Fibroblast of pulmonary artery (primary cell): ENCODE results near the gene NDUFB7.
"Not testable (repeated sequence)": the region's sequence is repeated elsewhere in the genome, so short reads cannot be mapped to it uniquely, and the experiment has no call there.

Experiments used
- DNase-seq: peaks from one replicate; pipeline ENCODE4 v3.0.0-alpha.2; 2010; ENCODE audit warnings: low read depth
- H3K4me3 ChIP-seq: replicated peaks from 2 replicates; pipeline ENCODE4 v1.5.1; 2011; ENCODE audit warnings: low read depth, mild to moderate bottlenecking, control low read depth, low read length, moderate library complexity
- CTCF ChIP-seq: IDR thresholded peaks from 2 replicates; pipeline ENCODE4 v1.5.1; 2011; ENCODE audit warnings: mild to moderate bottlenecking, control low read depth, low read length, inconsistent platforms; ENCODE audit errors: missing control alignments

The NDUFB7 gene

GRCh38 chr19:14567079-14567478, 4.8 kb downstream of the NDUFB7 start:
- DNase-seq = no peak
- no peak for TF ChIP-seq CTCF
- H3K4me3 ChIP-seq = no peak overlapping the region

GRCh38 chr19:14566712-14567077, 5.2 kb downstream of the NDUFB7 start:
- DNase-seq = no peak
- H3K4me3 ChIP-seq = no peak overlapping the region
- TF ChIP-seq CTCF = no peak

- DNase-seq = no peak
- TF ChIP-seq CTCF = no peak
- H3K4me3 ChIP-seq = no peak overlapping the region
Measured at GRCh38 chr19:14565765-14566711, 5.8 kb downstream of the NDUFB7 start.

GRCh38 chr19:14565298-14565679, 6.6 kb downstream of the NDUFB7 start:
- no peak for TF ChIP-seq CTCF
- no peak overlapping the region for H3K4me3 ChIP-seq

GRCh38 chr19:14564652-14565297, 7.1 kb downstream of the NDUFB7 start:
- not testable (repeated sequence) for H3K4me3 ChIP-seq, DNase-seq

More at GRCh38 chr19:14565298-14565679, 6.6 kb downstream of the NDUFB7 start:
- no peak for DNase-seq

GRCh38 chr19:14563989-14564651, 7.7 kb downstream of the NDUFB7 start:
- no peak for TF ChIP-seq CTCF
- DNase-seq = no peak
- H3K4me3 ChIP-seq = no peak overlapping the region

GRCh38 chr19:14563590-14563926, 8.3 kb downstream of the NDUFB7 start:
- no peak for TF ChIP-seq CTCF
- no peak overlapping the region for H3K4me3 ChIP-seq

More at GRCh38 chr19:14563590-14563926, 8.3 kb downstream of the NDUFB7 start:
- DNase-seq = no peak
